CD4-positive, alpha-beta memory T cell (primary cell): Measurements from ENCODE around the gene SPDYC. TPM values are rescaled to one million over a fixed set of nuclear protein-coding genes. Genes with fewer than 3 reads are reported as not detected.

Source experiments
- CTCF ChIA-PET: fragments of 350-600 bp; sonication (Branson Sonifier 250); formaldehyde crosslinking; loops from one replicate; lab custom pipeline; 2021; ENCODE audit warnings: inconsistent platforms; ENCODE audit not compliant: partially characterized antibody; lab: Charles Lee
- POLR2A ChIA-PET: fragments of 350-600 bp; sonication (Branson Sonifier 250); formaldehyde crosslinking; loops from one replicate; lab custom pipeline; 2021; ENCODE audit not compliant: partially characterized antibody; lab: Charles Lee
- DNase-seq, 5 donors: peaks; one replicate each; pipeline versions ENCODE4 v3.0.0 to v3.0.0-alpha.2; 2020 to 2022; ENCODE audit warnings: mixed read lengths in 1 of 5
- H3K27ac ChIP-seq: one replicate; pipeline ENCODE4 v1.7.0; 2013; ENCODE audit warnings: low read depth, low read length
- H3K27me3 ChIP-seq: 2 replicates; pipeline ENCODE4 v1.7.0; 2013; ENCODE audit warnings: mild to moderate bottlenecking, low read length, moderate library complexity; ENCODE audit not compliant: insufficient read depth
- H3K36me3 ChIP-seq: 2 replicates; pipeline ENCODE4 v1.7.0; 2013; ENCODE audit warnings: mild to moderate bottlenecking, low read length, moderate library complexity; ENCODE audit not compliant: insufficient read depth
- H3K4me1 ChIP-seq: 2 replicates; pipeline ENCODE4 v1.7.0; 2013; ENCODE audit warnings: mild to moderate bottlenecking, low read length, moderate library complexity; ENCODE audit not compliant: insufficient read depth
- H3K4me3 ChIP-seq, 2 donors: one replicate each; pipeline ENCODE4 v1.7.0; 2013; ENCODE audit warnings: low read length in 2 of 2, mild to moderate bottlenecking in 1 of 2
- H3K9me3 ChIP-seq, 2 donors: one replicate each; pipeline ENCODE4 v1.7.0; 2013; ENCODE audit warnings: low read length in 2 of 2, control low read depth in 1 of 2; ENCODE audit not compliant: control insufficient read depth in 1 of 2
- H3K27ac Mint-ChIP-seq, 7 donors: one replicate each; pipeline ENCODE4 v1.8.0; 2020 to 2021; ENCODE audit warnings: mixed read lengths in 7 of 7, mild to moderate bottlenecking in 6 of 7, inconsistent platforms in 3 of 7, moderate library complexity in 3 of 7
- H3K27me3 Mint-ChIP-seq, 2 donors: one replicate each; pipeline ENCODE4 v1.8.0; 2020 to 2021; ENCODE audit warnings: mixed read lengths in 2 of 2
- H3K36me3 Mint-ChIP-seq, 2 donors: one replicate each; pipeline ENCODE4 v1.8.0; 2020 to 2021; ENCODE audit warnings: mixed read lengths in 2 of 2, inconsistent platforms in 1 of 2, mild to moderate bottlenecking in 1 of 2
- H3K4me1 Mint-ChIP-seq, 4 donors: one replicate each; pipeline ENCODE4 v1.8.0; 2020 to 2021; ENCODE audit warnings: mixed read lengths in 4 of 4, mild to moderate bottlenecking in 1 of 4
- H3K4me3 Mint-ChIP-seq, 8 donors: one replicate each; pipeline ENCODE4 v1.8.0; 2020 to 2021; ENCODE audit warnings: mixed read lengths in 8 of 8, mild to moderate bottlenecking in 7 of 8, moderate library complexity in 6 of 8, inconsistent platforms in 3 of 8
- H3K9me3 Mint-ChIP-seq, 8 donors: one replicate each; pipeline ENCODE4 v1.8.0; 2020 to 2021; ENCODE audit warnings: mixed read lengths in 8 of 8, mild to moderate bottlenecking in 5 of 8, inconsistent platforms in 3 of 8, moderate library complexity in 1 of 8
- intact Hi-C: fragments of 100-400 bp; cut with micrococcal nuclease; formaldehyde crosslinking; loops from one replicate; pipeline ENCODE4 v1.15.1; 2023
- polyA plus RNA-seq, 2 donors: library from polyadenylated mRNA; unstranded; fragments of 300-500 nt; fragmentation: Illumina TruSeq; gene quantifications; one replicate each; pipeline ENCODE4 v1.2.3, GENCODE V29; 2021
- total RNA-seq, 2 experiments: library from RNA; stranded (reverse); gene quantifications; one replicate each; pipeline ENCODE4 v1.2.3, GENCODE V29; 2021

SPDYC gene
- total and polyA plus RNA-seq, 4 experiments from 2014 or later: not detected

- no peak overlapping the region for H3K27ac Mint-ChIP-seq
- no peak for DNase-seq
- Histone ChIP-seq H3K4me3 (no peak overlapping the region), H3K27me3 (no peaks in the 10 kb centered on the region), H3K9me3 (no peaks in the 10 kb centered on the region), H3K27ac (no peak overlapping the region), H3K36me3 (no peaks in the 10 kb centered on the region), H3K4me1 (no peaks in the 10 kb centered on the region)
- intact Hi-C loops: no loop called here
- ChIA-PET CTCF (no interaction called here), POLR2A (no interaction called here)
- peaks cover 0 to 4% of the 10 kb centered on the region in 2 donors for H3K27me3 Mint-ChIP-seq
- peaks cover 0 to 2% (median under 1%) of the 10 kb centered on the region in 4 donors for H3K4me1 Mint-ChIP-seq
- H3K36me3 Mint-ChIP-seq: no peaks in the 10 kb centered on the region
- H3K4me3 Mint-ChIP-seq: no peak overlapping the region
- H3K9me3 Mint-ChIP-seq: no peaks in the 10 kb centered on the region
Observed at GRCh38 chr11:65156256-65156655, 13.8 kb upstream of the SPDYC start.

- intact Hi-C loops: no loop called here
- Mint-ChIP-seq H3K4me3 (no peak overlapping the region), H3K36me3 (no peaks in the 10 kb centered on the region), H3K9me3 (no peaks in the 10 kb centered on the region), H3K4me1 (no peaks in the 10 kb centered on the region), H3K27me3 (peaks cover 0 to 4% of the 10 kb centered on the region in 2 donors), H3K27ac (no peak overlapping the region)
- no peaks in the 10 kb centered on the region for H3K27me3 ChIP-seq
- H3K4me1 ChIP-seq: no peaks in the 10 kb centered on the region
- H3K36me3 ChIP-seq: no peaks in the 10 kb centered on the region
- H3K27ac ChIP-seq: no peak overlapping the region
- H3K4me3 ChIP-seq: no peak overlapping the region
- H3K9me3 ChIP-seq: no peaks in the 10 kb centered on the region
- ChIA-PET CTCF (no interaction called here), POLR2A (no interaction called here)
- no peak for DNase-seq
Observed at GRCh38 chr11:65156926-65157325, 13.1 kb upstream of the SPDYC start.

- Histone ChIP-seq H3K4me3 (no peak overlapping the region), H3K4me1 (no peaks in the 10 kb centered on the region), H3K27me3 (no peaks in the 10 kb centered on the region), H3K36me3 (no peaks in the 10 kb centered on the region), H3K9me3 (no peaks in the 10 kb centered on the region), H3K27ac (no peak overlapping the region)
- CTCF ChIA-PET: no interaction called here
- peaks cover 0 to 4% of the 10 kb centered on the region in 2 donors for H3K27me3 Mint-ChIP-seq
- no peaks in the 10 kb centered on the region for H3K36me3 Mint-ChIP-seq
- no peak overlapping the region for H3K27ac Mint-ChIP-seq
- no peaks in the 10 kb centered on the region for H3K4me1 Mint-ChIP-seq
- no peak overlapping the region for H3K4me3 Mint-ChIP-seq
- POLR2A ChIA-PET: no interaction called here
- intact Hi-C loops: no loop called here
- H3K9me3 Mint-ChIP-seq: no peaks in the 10 kb centered on the region
- no peak for DNase-seq
Observed at GRCh38 chr11:65157336-65157735, 12.7 kb upstream of the SPDYC start.

GRCh38 chr11:65159012-65159411 lies 11.0 kb upstream of the SPDYC start:
- H3K36me3 ChIP-seq: no peaks in the 10 kb centered on the region
- Mint-ChIP-seq H3K27me3 (peaks cover 0 to 4% of the 10 kb centered on the region in 2 donors), H3K4me3 (no peak overlapping the region), H3K4me1 (no peaks in the 10 kb centered on the region), H3K9me3 (no peaks in the 10 kb centered on the region), H3K36me3 (no peaks in the 10 kb centered on the region), H3K27ac (no peak overlapping the region)
- ChIA-PET POLR2A (no interaction called here), CTCF (no interaction called here)
- intact Hi-C loops: no loop called here
- no peaks in the 10 kb centered on the region for H3K27me3 ChIP-seq
- DNase-seq: no peak
- H3K4me3 ChIP-seq: no peak overlapping the region
- no peaks in the 10 kb centered on the region for H3K4me1 ChIP-seq
- no peak overlapping the region for H3K27ac ChIP-seq
- no peaks in the 10 kb centered on the region for H3K9me3 ChIP-seq

GRCh38 chr11:65160643-65161042 lies 9.4 kb upstream of the SPDYC start:
- H3K27ac Mint-ChIP-seq: no peak overlapping the region
- POLR2A ChIA-PET: no interaction called here
- no peaks in the 10 kb centered on the region for H3K9me3 Mint-ChIP-seq

GRCh38 chr11:65163684-65164083 lies 6.3 kb upstream of the SPDYC start:
- no peaks in the 10 kb centered on the region for H3K9me3 ChIP-seq
- no peaks in the 10 kb centered on the region for H3K4me1 ChIP-seq
- H3K4me3 ChIP-seq: no peak overlapping the region
- no peak overlapping the region for H3K27ac ChIP-seq
- Mint-ChIP-seq H3K9me3 (no peaks in the 10 kb centered on the region), H3K27ac (no peak overlapping the region), H3K4me3 (no peak overlapping the region), H3K4me1 (no peaks in the 10 kb centered on the region), H3K36me3 (no peaks in the 10 kb centered on the region), H3K27me3 (peaks cover 0 to 4% of the 10 kb centered on the region in 2 donors)
- intact Hi-C loops: no loop called here
- H3K36me3 ChIP-seq: no peaks in the 10 kb centered on the region
- CTCF ChIA-PET: no interaction called here
- DNase-seq: no peak
- H3K27me3 ChIP-seq: no peaks in the 10 kb centered on the region
- POLR2A ChIA-PET: no interaction called here

More at GRCh38 chr11:65160643-65161042, 9.4 kb upstream of the SPDYC start:
- no peaks in the 10 kb centered on the region for H3K27me3 ChIP-seq
- Mint-ChIP-seq H3K4me3 (no peak overlapping the region), H3K36me3 (no peaks in the 10 kb centered on the region), H3K27me3 (peaks cover 0 to 4% of the 10 kb centered on the region in 2 donors), H3K4me1 (no peaks in the 10 kb centered on the region)
- CTCF ChIA-PET: no interaction called here
- DNase-seq: no peak
- H3K4me1 ChIP-seq: no peaks in the 10 kb centered on the region
- H3K36me3 ChIP-seq: no peaks in the 10 kb centered on the region
- intact Hi-C loops: no loop called here
- no peak overlapping the region for H3K4me3 ChIP-seq
- no peaks in the 10 kb centered on the region for H3K9me3 ChIP-seq
- no peak overlapping the region for H3K27ac ChIP-seq

- Mint-ChIP-seq H3K4me1 (no peaks in the 10 kb centered on the region), H3K36me3 (no peaks in the 10 kb centered on the region), H3K9me3 (no peaks in the 10 kb centered on the region), H3K4me3 (no peak overlapping the region), H3K27me3 (no peaks in the 10 kb centered on the region), H3K27ac (no peak overlapping the region)
- Histone ChIP-seq H3K4me1 (no peaks in the 10 kb centered on the region), H3K4me3 (no peak overlapping the region), H3K9me3 (no peaks in the 10 kb centered on the region), H3K27ac (no peak overlapping the region), H3K36me3 (no peaks in the 10 kb centered on the region), H3K27me3 (no peaks in the 10 kb centered on the region)
- ChIA-PET POLR2A (no interaction called here), CTCF (no interaction called here)
- DNase-seq: no peak
- intact Hi-C loops: no loop called here
Observed at GRCh38 chr11:65165410-65166317, 4.4 kb upstream of the SPDYC start.
